ENCODE results near the gene LOC128125822.
A peak's percentile ranks its signal among the peaks of the same experiment; 100 is the strongest.
"Not testable (repeated sequence)": the region's sequence is repeated elsewhere in the genome, so short reads cannot be mapped to it uniquely, and the experiment has no call there.

The LOC128125822 gene

DNA sequence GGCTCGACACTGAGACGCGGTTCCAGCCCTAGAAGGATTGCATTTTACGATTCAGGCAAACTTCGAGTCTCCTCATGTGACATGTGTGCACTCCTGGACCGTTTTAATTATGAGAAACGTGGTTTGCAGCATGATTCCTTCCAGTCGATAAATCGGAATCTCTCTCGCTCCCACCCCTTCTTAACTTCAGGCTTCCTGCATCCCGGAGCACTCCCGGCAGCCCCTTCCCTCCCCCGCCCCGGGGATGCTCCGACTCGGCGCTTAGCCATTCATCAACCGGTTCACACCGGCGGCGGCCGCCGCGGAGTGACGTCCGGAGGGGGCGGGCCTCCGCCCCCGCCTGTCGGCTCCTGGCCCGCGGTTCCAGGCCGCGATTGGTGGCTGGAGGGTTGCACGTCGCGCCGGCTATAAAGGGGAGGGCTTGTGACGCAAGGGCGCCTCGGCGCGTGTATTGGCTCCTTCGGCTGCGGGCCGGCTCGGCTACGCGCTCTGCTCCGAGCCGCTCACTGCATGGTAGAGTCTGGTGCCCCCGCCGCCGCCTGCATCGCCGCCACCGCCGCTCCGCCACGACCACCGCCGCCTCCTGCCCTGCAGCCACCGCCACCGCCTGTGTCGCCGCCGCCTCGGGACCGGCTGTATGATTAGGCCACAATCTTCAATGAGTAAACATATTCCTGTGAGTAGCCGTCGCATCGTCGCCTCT is at the start of gene LOC128125822, which contains the start of gene PTP4A1:
TSS of gene LOC128125822 (plus strand) at position 437 of the 703 bp plus-strand sequence.
TSS of gene PTP4A1 (plus strand) at position 437 of the 703 bp plus-strand sequence. CDS start 4,401 bp downstream, outside the sequence.
- Histone ChIP-seq H3K4me3 (ENCODE audit: low read depth, low read length) (peak within 1 kb of the TSS; percentile 89), H3K9ac (ENCODE audit: low read depth, low read length) (peak within 1 kb of the TSS; percentile 84), H3K4me1 (ENCODE audit: control insufficient read depth, insufficient read depth, low read length) (peaks cover 6% of the 10 kb centered on the region), H3K36me3 (ENCODE audit: control insufficient read depth, insufficient read depth, low read length) (peaks cover 7% of the 10 kb centered on the region), H3K27me3 (ENCODE audit: control insufficient read depth, insufficient read depth, low read length) (no peaks in the 10 kb centered on the region), H3K9me3 (ENCODE audit: control insufficient read depth, insufficient read depth, low read length) (no peaks in the 10 kb centered on the region)

DNA sequence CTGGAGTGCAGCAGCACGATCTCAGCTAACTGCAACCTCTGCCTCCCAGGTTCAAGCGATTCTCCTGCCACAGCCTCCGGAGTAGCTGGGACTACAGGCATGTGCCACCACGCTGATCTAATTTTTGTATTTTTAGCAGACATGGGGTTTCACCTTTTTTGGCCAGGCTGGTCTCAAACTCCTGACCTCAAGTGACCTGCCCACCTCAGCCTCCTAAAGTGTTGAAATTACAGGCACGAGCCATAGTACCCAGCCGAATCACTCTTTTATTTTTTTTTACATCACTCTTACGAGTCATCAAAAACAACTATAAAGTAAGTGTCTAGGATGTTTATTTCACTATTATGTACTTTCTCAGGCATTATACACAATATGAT is 49.4 kb upstream of the LOC128125822 start:
- not testable (repeated sequence) for H3K4me1 ChIP-seq (ENCODE audit: control insufficient read depth, insufficient read depth, low read length); H3K36me3 ChIP-seq (ENCODE audit: control insufficient read depth, insufficient read depth, low read length); H3K27me3 ChIP-seq (ENCODE audit: control insufficient read depth, insufficient read depth, low read length)

DNA sequence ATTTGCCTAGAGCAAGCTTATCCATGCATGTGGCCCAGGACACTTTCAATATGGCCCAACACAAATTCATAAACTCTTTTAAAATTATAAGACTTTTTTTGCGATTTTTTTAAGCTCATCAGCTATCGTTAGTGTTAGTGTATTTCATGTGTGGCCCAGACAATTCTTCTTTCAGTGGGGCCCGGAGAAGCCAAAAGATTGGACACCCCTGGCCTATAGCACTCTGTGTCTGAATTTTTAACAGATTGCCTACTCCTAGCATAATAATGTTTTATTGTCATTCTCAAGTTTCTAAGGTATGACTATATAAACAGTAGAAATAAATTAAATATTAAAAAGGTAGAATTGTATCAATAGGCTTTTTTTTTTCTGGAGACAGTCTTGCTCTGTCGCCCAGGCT is 48.6 kb upstream of the LOC128125822 start:
- Histone ChIP-seq H3K4me3 (ENCODE audit: low read depth, low read length) (no peak overlapping the region), H3K27me3 (ENCODE audit: control insufficient read depth, insufficient read depth, low read length) (no peaks in the 10 kb centered on the region), H3K4me1 (ENCODE audit: control insufficient read depth, insufficient read depth, low read length) (peaks cover 2% of the 10 kb centered on the region), H3K36me3 (ENCODE audit: control insufficient read depth, insufficient read depth, low read length) (no peaks in the 10 kb centered on the region), H3K9me3 (ENCODE audit: control insufficient read depth, insufficient read depth, low read length) (no peaks in the 10 kb centered on the region), H3K9ac (ENCODE audit: low read depth, low read length) (no peak overlapping the region)

More for the DNA sequence above, 49.4 kb upstream of the LOC128125822 start:
- not testable (repeated sequence) for H3K9ac ChIP-seq (ENCODE audit: low read depth, low read length); H3K4me3 ChIP-seq (ENCODE audit: low read depth, low read length); H3K9me3 ChIP-seq (ENCODE audit: control insufficient read depth, insufficient read depth, low read length)

DNA sequence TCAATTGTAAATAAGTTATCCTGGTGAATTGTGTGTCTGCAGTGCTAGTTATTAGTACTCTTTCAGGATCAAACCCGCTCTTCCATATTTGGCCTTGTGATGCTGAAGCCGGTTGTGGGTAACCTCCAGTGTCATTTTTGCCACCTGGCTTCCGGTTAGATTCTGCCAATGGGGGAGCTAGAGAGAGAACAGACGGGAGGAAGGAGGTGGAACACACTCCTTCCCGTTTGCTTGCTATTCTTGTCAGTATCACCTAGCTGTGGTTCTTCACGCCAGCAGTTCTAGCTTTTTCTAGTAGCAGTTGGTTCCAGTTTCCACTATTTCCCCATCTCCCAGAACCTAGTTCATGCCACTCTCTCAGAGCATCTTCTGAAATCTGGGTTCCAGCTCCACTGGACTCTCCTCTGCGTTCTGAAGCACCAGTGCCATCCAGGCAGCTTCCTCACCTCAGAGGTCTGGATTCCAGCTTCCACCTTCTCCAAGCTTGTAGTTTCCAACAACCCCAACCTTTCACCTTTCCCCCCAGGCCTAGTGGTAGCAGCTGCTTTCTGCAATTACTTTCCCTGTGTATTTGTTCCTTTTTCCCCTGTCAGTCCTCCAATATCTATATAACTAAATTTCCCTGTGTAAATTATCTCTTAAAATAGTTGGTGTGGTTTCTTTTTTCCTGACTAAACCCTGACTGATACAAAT is 46.9 kb upstream of the LOC128125822 start:
- no peaks in the 10 kb centered on the region for H3K27me3 ChIP-seq (ENCODE audit: control insufficient read depth, insufficient read depth, low read length)
- H3K9ac ChIP-seq (ENCODE audit: low read depth, low read length), result no peak overlapping the region
- no peaks in the 10 kb centered on the region for H3K36me3 ChIP-seq (ENCODE audit: control insufficient read depth, insufficient read depth, low read length)
- H3K4me1 ChIP-seq (ENCODE audit: control insufficient read depth, insufficient read depth, low read length), result peaks cover 2% of the 10 kb centered on the region
- H3K4me3 ChIP-seq (ENCODE audit: low read depth, low read length), result no peak overlapping the region
- no peaks in the 10 kb centered on the region for H3K9me3 ChIP-seq (ENCODE audit: control insufficient read depth, insufficient read depth, low read length)

DNA sequence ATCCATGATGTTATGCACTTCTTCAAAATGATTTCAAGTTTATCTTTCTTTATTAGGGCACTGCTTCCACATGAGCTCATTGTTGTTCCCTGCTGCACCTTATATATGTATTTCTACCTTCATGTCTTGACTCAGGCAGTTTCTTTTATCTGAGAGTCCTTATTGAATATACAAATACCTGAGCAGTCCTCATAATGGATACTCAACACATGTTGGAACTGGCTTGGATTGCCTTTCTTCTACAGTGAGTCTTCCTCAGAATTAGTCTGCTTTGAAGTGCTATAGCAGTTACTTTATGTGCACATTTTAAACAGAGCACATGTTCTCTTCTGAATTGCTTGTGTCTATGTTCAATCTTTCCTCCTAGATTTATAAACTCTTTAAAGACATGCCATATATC is 45.3 kb upstream of the LOC128125822 start:
- Histone ChIP-seq H3K9ac (ENCODE audit: low read depth, low read length) (no peak overlapping the region), H3K27me3 (ENCODE audit: control insufficient read depth, insufficient read depth, low read length) (no peaks in the 10 kb centered on the region), H3K4me3 (ENCODE audit: low read depth, low read length) (no peak overlapping the region), H3K36me3 (ENCODE audit: control insufficient read depth, insufficient read depth, low read length) (no peaks in the 10 kb centered on the region), H3K9me3 (ENCODE audit: control insufficient read depth, insufficient read depth, low read length) (no peaks in the 10 kb centered on the region), H3K4me1 (ENCODE audit: control insufficient read depth, insufficient read depth, low read length) (peaks cover 2% of the 10 kb centered on the region)

DNA sequence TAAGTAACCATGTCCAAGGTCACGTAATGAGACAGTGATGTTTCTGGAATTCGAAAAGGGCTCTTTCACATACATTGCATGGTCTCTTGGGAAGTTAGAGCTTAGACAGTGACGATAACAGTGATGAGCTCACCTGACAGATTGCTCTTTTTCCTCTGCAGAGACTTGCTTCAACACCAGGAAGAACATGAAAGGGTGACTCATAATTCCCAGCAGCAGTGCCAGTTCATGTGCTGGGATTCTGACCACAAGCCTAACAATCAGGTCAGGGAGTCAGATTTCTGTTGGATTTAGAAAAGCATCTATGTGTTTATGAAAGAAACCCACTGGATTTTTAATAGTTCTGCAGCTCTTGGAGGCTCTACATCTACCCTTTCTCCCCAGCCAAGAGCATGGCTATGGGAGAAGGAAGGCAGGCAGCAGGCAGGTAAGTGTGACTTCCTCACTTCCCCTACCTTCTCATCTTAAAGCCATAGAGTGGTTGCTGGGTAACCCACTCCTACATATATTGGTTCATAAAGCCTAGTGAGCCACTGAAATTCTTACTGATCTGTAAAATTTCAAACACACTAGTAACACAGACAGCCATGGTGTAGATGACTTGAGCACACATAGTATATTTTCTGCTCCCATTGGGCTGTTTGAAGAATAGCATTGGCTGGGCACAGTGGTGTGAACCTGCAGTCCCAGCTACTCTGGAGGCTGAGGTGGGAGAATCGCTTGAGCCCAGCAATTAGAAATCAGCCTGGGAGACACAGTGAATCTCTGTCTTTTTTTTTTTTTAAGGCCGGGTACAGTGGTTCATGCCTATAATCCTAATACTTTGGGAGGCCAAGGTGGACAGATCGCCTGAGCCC is 44.4 kb upstream of the LOC128125822 start:
- Histone ChIP-seq H3K9me3 (ENCODE audit: control insufficient read depth, insufficient read depth, low read length) (no peaks in the 10 kb centered on the region), H3K36me3 (ENCODE audit: control insufficient read depth, insufficient read depth, low read length) (no peaks in the 10 kb centered on the region), H3K4me1 (ENCODE audit: control insufficient read depth, insufficient read depth, low read length) (peaks cover 2% of the 10 kb centered on the region), H3K9ac (ENCODE audit: low read depth, low read length) (no peak overlapping the region), H3K27me3 (ENCODE audit: control insufficient read depth, insufficient read depth, low read length) (no peaks in the 10 kb centered on the region), H3K4me3 (ENCODE audit: low read depth, low read length) (no peak overlapping the region)

DNA sequence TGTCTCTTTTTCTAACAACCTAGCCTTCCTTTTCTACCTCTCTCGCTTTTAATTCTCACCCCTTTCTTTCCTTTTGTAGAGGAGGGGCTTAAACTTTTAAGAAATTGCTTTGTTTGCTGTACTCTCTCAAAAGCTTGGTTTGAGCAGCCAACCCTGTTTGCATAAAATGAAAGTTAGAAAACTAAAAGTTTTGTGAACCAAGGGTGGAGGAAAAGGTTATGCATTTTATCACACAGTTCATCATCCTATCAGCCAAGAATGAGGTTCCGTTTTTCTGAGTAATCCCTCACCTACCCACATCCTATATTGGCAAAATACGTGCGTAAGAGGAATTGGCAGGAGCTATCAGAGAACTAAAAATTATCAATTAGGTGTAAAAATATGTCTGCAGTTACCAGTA is 42.8 kb upstream of the LOC128125822 start:
- Histone ChIP-seq H3K9me3 (ENCODE audit: control insufficient read depth, insufficient read depth, low read length) (no peaks in the 10 kb centered on the region), H3K4me3 (ENCODE audit: low read depth, low read length) (no peak overlapping the region), H3K9ac (ENCODE audit: low read depth, low read length) (no peak overlapping the region), H3K4me1 (ENCODE audit: control insufficient read depth, insufficient read depth, low read length) (peaks cover 2% of the 10 kb centered on the region), H3K27me3 (ENCODE audit: control insufficient read depth, insufficient read depth, low read length) (no peaks in the 10 kb centered on the region), H3K36me3 (ENCODE audit: control insufficient read depth, insufficient read depth, low read length) (no peaks in the 10 kb centered on the region)

DNA sequence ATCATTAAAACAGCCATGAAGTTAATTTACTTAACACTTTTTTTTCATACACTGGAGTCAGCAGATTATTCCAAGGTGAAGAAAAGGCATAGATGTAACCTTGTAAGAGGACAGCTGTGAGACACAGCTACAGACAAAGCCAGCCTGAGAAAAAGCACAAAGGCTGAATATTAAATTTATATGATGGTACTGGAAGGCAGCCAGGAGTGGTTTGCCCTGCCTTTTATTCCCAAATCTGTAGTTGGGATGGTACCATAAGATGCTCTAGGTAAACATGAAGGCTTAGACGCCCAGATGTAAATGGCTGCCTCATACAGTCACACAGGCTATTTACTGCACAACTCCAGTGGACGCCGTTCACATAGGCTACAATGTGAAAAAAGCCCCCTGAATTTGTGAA is 42.1 kb upstream of the LOC128125822 start:
- Histone ChIP-seq H3K9ac (ENCODE audit: low read depth, low read length) (no peak overlapping the region), H3K4me3 (ENCODE audit: low read depth, low read length) (no peak overlapping the region)

DNA sequence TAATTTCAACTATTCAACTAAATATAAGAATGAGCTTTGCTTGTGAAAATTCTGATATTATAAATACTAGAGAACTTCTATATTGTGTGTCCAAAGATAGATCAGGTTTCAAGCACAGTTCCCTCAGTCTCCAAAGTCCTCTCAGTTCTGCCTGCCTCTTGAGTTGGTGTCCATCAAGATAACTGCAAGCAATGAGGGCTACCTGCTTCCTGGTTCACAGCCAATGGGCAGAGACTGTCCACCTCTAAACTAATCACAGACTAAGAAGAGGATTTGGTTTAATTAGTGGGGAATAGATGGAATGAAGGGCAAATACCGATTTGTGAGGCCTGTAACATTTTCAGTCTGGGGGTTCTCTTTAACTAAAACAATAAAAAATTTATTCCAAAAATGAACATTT is 41.3 kb upstream of the LOC128125822 start:
- Histone ChIP-seq H3K27me3 (ENCODE audit: control insufficient read depth, insufficient read depth, low read length) (no peaks in the 10 kb centered on the region), H3K9ac (ENCODE audit: low read depth, low read length) (no peak overlapping the region), H3K36me3 (ENCODE audit: control insufficient read depth, insufficient read depth, low read length) (no peaks in the 10 kb centered on the region), H3K4me1 (ENCODE audit: control insufficient read depth, insufficient read depth, low read length) (no peaks in the 10 kb centered on the region), H3K9me3 (ENCODE audit: control insufficient read depth, insufficient read depth, low read length) (no peaks in the 10 kb centered on the region), H3K4me3 (ENCODE audit: low read depth, low read length) (no peak overlapping the region)

More for the DNA sequence above, 42.1 kb upstream of the LOC128125822 start:
- Histone ChIP-seq H3K9me3 (ENCODE audit: control insufficient read depth, insufficient read depth, low read length) (no peaks in the 10 kb centered on the region), H3K36me3 (ENCODE audit: control insufficient read depth, insufficient read depth, low read length) (no peaks in the 10 kb centered on the region), H3K27me3 (ENCODE audit: control insufficient read depth, insufficient read depth, low read length) (no peaks in the 10 kb centered on the region), H3K4me1 (ENCODE audit: control insufficient read depth, insufficient read depth, low read length) (peaks cover 2% of the 10 kb centered on the region)

DNA sequence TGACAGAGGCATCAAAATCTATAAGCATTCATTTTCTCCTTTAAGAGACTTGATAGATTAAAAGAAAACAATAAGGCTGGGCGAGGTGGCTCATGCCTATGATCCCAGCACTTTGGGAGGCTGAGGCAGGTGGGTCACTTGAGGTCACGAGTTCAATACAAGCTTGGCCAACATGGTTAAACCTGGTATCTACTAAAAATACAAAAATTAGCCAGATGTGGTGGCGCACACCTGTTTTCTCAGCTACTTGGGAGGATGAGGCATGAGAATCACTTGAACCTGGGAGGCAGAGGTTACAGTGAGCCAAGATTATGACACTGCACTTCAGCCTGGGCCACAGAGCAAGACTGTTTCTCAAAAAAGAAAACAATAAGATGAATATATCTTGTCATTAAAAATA is 39.3 kb upstream of the LOC128125822 start:
- Histone ChIP-seq H3K4me1 (ENCODE audit: control insufficient read depth, insufficient read depth, low read length) (no peaks in the 10 kb centered on the region), H3K27me3 (ENCODE audit: control insufficient read depth, insufficient read depth, low read length) (peaks cover 2% of the 10 kb centered on the region), H3K9ac (ENCODE audit: low read depth, low read length) (no peak overlapping the region), H3K4me3 (ENCODE audit: low read depth, low read length) (no peak overlapping the region), H3K36me3 (ENCODE audit: control insufficient read depth, insufficient read depth, low read length) (no peaks in the 10 kb centered on the region), H3K9me3 (ENCODE audit: control insufficient read depth, insufficient read depth, low read length) (no peaks in the 10 kb centered on the region)

DNA sequence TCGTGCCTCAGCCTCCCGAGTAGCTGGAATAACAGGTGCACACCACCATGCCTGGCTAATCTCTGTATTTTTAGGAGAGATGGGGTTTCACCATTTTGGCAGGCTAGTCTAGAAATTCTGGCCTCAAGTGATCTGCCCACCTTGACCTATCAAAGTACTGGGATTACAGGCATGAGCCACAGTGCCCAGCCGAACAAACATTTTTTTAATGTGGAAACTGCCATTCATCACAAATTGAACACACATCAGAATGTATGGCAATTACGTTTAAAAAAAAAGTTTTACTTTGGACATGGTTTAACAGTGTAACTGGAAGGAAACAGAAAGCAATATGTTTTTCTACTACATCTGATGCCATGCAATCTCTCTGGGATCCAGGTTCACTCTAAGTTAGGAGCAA is 38.3 kb upstream of the LOC128125822 start:
- H3K9me3 ChIP-seq (ENCODE audit: control insufficient read depth, insufficient read depth, low read length), result no peaks in the 10 kb centered on the region
- H3K27me3 ChIP-seq (ENCODE audit: control insufficient read depth, insufficient read depth, low read length), result peaks cover 6% of the 10 kb centered on the region
- H3K4me3 ChIP-seq (ENCODE audit: low read depth, low read length), result no peak overlapping the region
- H3K36me3 ChIP-seq (ENCODE audit: control insufficient read depth, insufficient read depth, low read length), result no peaks in the 10 kb centered on the region
- no peak overlapping the region for H3K9ac ChIP-seq (ENCODE audit: low read depth, low read length)
- H3K4me1 ChIP-seq (ENCODE audit: control insufficient read depth, insufficient read depth, low read length), result no peaks in the 10 kb centered on the region

Data from iPS-15b (cell line).